ENCODE results near the gene PCDH19. TPM values are rescaled to one million over a fixed set of nuclear protein-coding genes. Genes with fewer than 3 reads are reported as not detected.

The PCDH19 gene
- polyA plus RNA-seq, 1 of the 3 experiments (the other 2 are of a cell fraction), result under 0.01 TPM

GRCh38 chrX:100277231-100277630, 132.8 kb downstream of the PCDH19 start:
- H3K27me3 ChIP-seq (ENCODE audit: insufficient read depth), result no peaks in the 10 kb centered on the region; the same call in 1 of the 2 replicates
- no peak for DNase-seq
- H3K27ac ChIP-seq (ENCODE audit: low read depth in 2 of 2, low read length in 1 of 2), result no peak overlapping the region
- H3K36me3 ChIP-seq (replicated peaks in 1 of 2; ENCODE audit: control insufficient read depth in 1 of 2, insufficient read depth in 2 of 2, low read length in 1 of 2), result no peaks in the 10 kb centered on the region
- ChIA-PET POLR2A (no interaction called here), CTCF (no interaction called here)
- no peaks in the 10 kb centered on the region for H3K9me2 ChIP-seq
- no peaks in the 10 kb centered on the region for H4K20me1 ChIP-seq (ENCODE audit: insufficient read depth)
- no peak overlapping the region for H3K9ac ChIP-seq
- H3K4me3 ChIP-seq (ENCODE audit: low read depth in 2 of 2, low read length in 1 of 2), result no peak overlapping the region
- TF ChIP-seq USF2 (IDR thresholded peaks at IDR 0.05; ENCODE audit: borderline replicate concordance, low read depth, low read length) (no peak), EZH2phosphoT487 (IDR thresholded peaks at IDR 0.05; ENCODE audit: borderline replicate concordance, low read depth) (no peak), JUND (IDR thresholded peaks at IDR 0.05) (no peak), SIN3A (IDR thresholded peaks at IDR 0.05; ENCODE audit: borderline replicate concordance, low read depth, low read length) (no peak), CHD2 (IDR thresholded peaks at IDR 0.05; ENCODE audit: low read length, partially characterized antibody) (no peak), RCOR1 (IDR thresholded peaks at IDR 0.05; ENCODE audit: low read length) (no peak), EP300 (IDR thresholded peaks at IDR 0.05; ENCODE audit: borderline replicate concordance in 1 of 2, low read depth in 1 of 2, low read length in 1 of 2) (no peak), MEF2A (IDR thresholded peaks at IDR 0.05; ENCODE audit: borderline replicate concordance, low read depth) (no peak), POLR2AphosphoS5 (IDR thresholded peaks at IDR 0.05; ENCODE audit: low read depth, low read length) (no peak), MXI1 (IDR thresholded peaks at IDR 0.05; ENCODE audit: low read depth, low read length) (no peak), GATA2 (CRISPR knock-in tag; IDR thresholded peaks at IDR 0.05) (no peak), USF1 (IDR thresholded peaks at IDR 0.05; ENCODE audit: borderline replicate concordance, low read depth) (no peak), MAX (IDR thresholded peaks at IDR 0.05; ENCODE audit: low read depth) (no peak), TEAD4 (IDR thresholded peaks at IDR 0.05; ENCODE audit: borderline replicate concordance, insufficient read depth) (no peak), SMC3 (IDR thresholded peaks at IDR 0.05; ENCODE audit: low read depth, low read length) (no peak), CTCF (IDR thresholded peaks at IDR 0.05) (no peak), TAF1 (IDR thresholded peaks at IDR 0.05; ENCODE audit: borderline replicate concordance, low read depth, low read length) (no peak)
- no peak overlapping the region for H3K4me2 ChIP-seq
- H3K79me2 ChIP-seq (ENCODE audit: insufficient read depth), result no peaks in the 10 kb centered on the region
- H3K9me3 ChIP-seq, result no peaks in the 10 kb centered on the region
- WGBS (ENCODE audit: low lambda C conversion rate), result 13% methylated on average over 1 of the region's 1 CpG
- H3F3A ChIP-seq (replicated peaks; ENCODE audit: insufficient read depth), result no peaks in the 10 kb centered on the region
- H2AFZ ChIP-seq (ENCODE audit: low read depth), result no peak overlapping the region
- no peaks in the 10 kb centered on the region for H3K4me1 ChIP-seq (ENCODE audit: control insufficient read depth in 1 of 2, insufficient read depth in 2 of 2, low read depth in 1 of 2, low read length in 1 of 2)
